Activated naive CD4-positive, alpha-beta T cell treated with Interleukin-2 at 50 U/mL for 16 hours (primary cell): Measurements from ENCODE around the gene CMTM2.
"Not testable (repeated sequence)": the region's sequence is repeated elsewhere in the genome, so short reads cannot be mapped to it uniquely, and the experiment has no call there.

Source experiments
- DNase-seq: peaks from one replicate; pipeline ENCODE4 v3.0.0-alpha.2; 2020

CMTM2 gene

GRCh38 chr16:66587881-66588600, 8.8 kb downstream of the CMTM2 start:
- no peak for DNase-seq

GRCh38 chr16:66588981-66589713, 9.9 kb downstream of the CMTM2 start:
- peak; percentile 62 for DNase-seq

GRCh38 chr16:66590322-66590721, 11.1 kb downstream of the CMTM2 start:
- no peak for DNase-seq

GRCh38 chr16:66591018-66591417, 11.8 kb downstream of the CMTM2 start:
- no peak for DNase-seq

GRCh38 chr16:66592241-66592640, 13.0 kb downstream of the CMTM2 start:
- no peak for DNase-seq

GRCh38 chr16:66592814-66593213, 13.6 kb downstream of the CMTM2 start:
- DNase-seq = no peak

- no peak for DNase-seq
These were observed 15.5 kb downstream of the CMTM2 start for GRCh38 chr16:66594739-66595138.

GRCh38 chr16:66596559-66596958, 17.3 kb downstream of the CMTM2 start:
- DNase-seq = not testable (repeated sequence)

- DNase-seq = no peak
These were observed 18.0 kb downstream of the CMTM2 start for GRCh38 chr16:66596986-66597848.

- DNase-seq = no peak
These were observed 18.8 kb downstream of the CMTM2 start for GRCh38 chr16:66598111-66598510.

- no peak for DNase-seq
These were observed 20.5 kb downstream of the CMTM2 start for GRCh38 chr16:66599726-66600125.

GRCh38 chr16:66600477-66600876, 21.2 kb downstream of the CMTM2 start:
- no peak for DNase-seq

GRCh38 chr16:66601471-66601870, 22.2 kb downstream of the CMTM2 start:
- no peak for DNase-seq

- DNase-seq = peak; percentile 74
These were observed 24.5 kb downstream of the CMTM2 start for GRCh38 chr16:66603537-66604375.

- DNase-seq = peak; percentile 79
These were observed 25.3 kb downstream of the CMTM2 start, which contains the start of gene CMTM3 for GRCh38 chr16:66604376-66605176. TSS of gene CMTM3 (plus strand) at chr16:66604704. CDS start at chr16:66604806, 102 bp downstream.

GRCh38 chr16:66605177-66605978, 26.1 kb downstream of the CMTM2 start:
- peak; percentile 49 for DNase-seq

- DNase-seq = no peak
These were observed 26.9 kb downstream of the CMTM2 start for GRCh38 chr16:66605979-66606751.

GRCh38 chr16:66608241-66609138, 29.2 kb downstream of the CMTM2 start:
- DNase-seq = peak; percentile 85

GRCh38 chr16:66609139-66609510, 29.9 kb downstream of the CMTM2 start:
- no peak for DNase-seq
